PC-9 (cell line): Measurements from ENCODE around the gene NACA. TPM values are rescaled to one million over a fixed set of nuclear protein-coding genes. Genes with fewer than 3 reads are reported as not detected.

Source experiments
- BruUV-seq: library from RNA; stranded (reverse); fragments of 400-500 nt; replicated peaks from 2 replicates; lab custom pipeline; 2021; lab: Mats Ljungman, UMichigan
- CTCF ChIA-PET: fragments of 300-600 bp; sonication (Branson Sonifier 250); formaldehyde crosslinking; loops from one replicate; lab custom pipeline; 2022; ENCODE audit warnings: antibody characterized with exemption; lab: Charles Lee
- POLR2A ChIA-PET: fragments of 300-600 bp; sonication (Branson Sonifier 250); formaldehyde crosslinking; loops from one replicate; lab custom pipeline; 2022; ENCODE audit warnings: antibody characterized with exemption; ENCODE audit not compliant: unreplicated experiment; lab: Charles Lee
- DNase-seq, 2 experiments: peaks; one replicate each; pipeline versions ENCODE4 v3.0.0 to v3.0.0-alpha.2; 2015 to 2022; ENCODE audit warnings: mixed read lengths in 1 of 2
- H2AFZ ChIP-seq: fragments of 200-600 bp; sonication (generic); 2 replicates; pipeline ENCODE4 v1.8.1; 2017; ENCODE audit warnings: antibody characterized with exemption
- H3F3A ChIP-seq: fragments of 200-600 bp; sonication (generic); 2 replicates; pipeline ENCODE4 v1.8.1; 2017; ENCODE audit warnings: antibody characterized with exemption, mild to moderate bottlenecking, low read depth; ENCODE audit not compliant: insufficient read depth
- H3K27ac ChIP-seq: fragments of 200-600 bp; sonication (generic); 2 replicates; pipeline ENCODE4 v1.6.1; 2016; ENCODE audit warnings: mixed run types
- H3K27me3 ChIP-seq: fragments of 200-600 bp; sonication (generic); 2 replicates; pipeline ENCODE4 v1.6.1; 2016; ENCODE audit warnings: low read depth, mixed run types; ENCODE audit not compliant: insufficient read depth
- H3K36me3 ChIP-seq: fragments of 200-600 bp; sonication (generic); 2 replicates; pipeline ENCODE4 v1.6.1; 2016; ENCODE audit warnings: low read depth, mixed run types
- H3K4me1 ChIP-seq: fragments of 200-600 bp; sonication (generic); replicated peaks from 2 replicates; pipeline ENCODE4 v1.6.1; 2016; ENCODE audit warnings: mixed run types; ENCODE audit not compliant: insufficient read depth
- H3K4me2 ChIP-seq: fragments of 200-600 bp; sonication (generic); 2 replicates; pipeline ENCODE4 v1.6.1; 2017; ENCODE audit warnings: mixed run types
- H3K4me3 ChIP-seq: fragments of 200-600 bp; sonication (generic); 2 replicates; pipeline ENCODE4 v1.6.1; 2016; ENCODE audit warnings: mixed run types
- H3K79me2 ChIP-seq: fragments of 200-600 bp; sonication (generic); 2 replicates; pipeline ENCODE4 v1.6.1; 2017; ENCODE audit warnings: low read depth, mixed run types
- H3K9me2 ChIP-seq: fragments of 200-600 bp; sonication (generic); 2 replicates; pipeline ENCODE4 v1.8.1; 2017; ENCODE audit warnings: mild to moderate bottlenecking; ENCODE audit not compliant: insufficient read depth
- H3K9me3 ChIP-seq: fragments of 200-600 bp; sonication (generic); 2 replicates; pipeline ENCODE4 v1.8.1; 2016; ENCODE audit warnings: low read depth; ENCODE audit not compliant: insufficient read depth
- H4K20me1 ChIP-seq: fragments of 200-600 bp; sonication (generic); 2 replicates; pipeline ENCODE4 v1.8.1; 2017; ENCODE audit not compliant: insufficient read depth
- EZH2 ChIP-seq: fragments of 200-600 bp; sonication (generic); IDR thresholded peaks from 2 replicates; pipeline ENCODE4 v1.8.0; 2017; ENCODE audit warnings: antibody characterized with exemption, low read depth
- intact Hi-C: fragments of 100-400 bp; cut with micrococcal nuclease; formaldehyde crosslinking; loops from one replicate; pipeline ENCODE4 v1.10.0; 2022; ENCODE audit not compliant: unreplicated experiment
- total RNA-seq: library from RNA; stranded (reverse); gene quantifications from 2 replicates; pipeline ENCODE4 v1.2.3, GENCODE V29; 2021
- TF ChIP-seq, protein P1 (sequence below): fragments of 200-600 bp; sonication (generic); conservative IDR thresholded peaks from 2 replicates; pipeline ENCODE4 v1.6.1; 2017; ENCODE audit warnings: mixed run types, antibody characterized with exemption, mild to moderate bottlenecking, moderate library complexity

Gene NACA
- total RNA-seq, 1 experiment from 2014 or later, result 1,035 TPM

DNA sequence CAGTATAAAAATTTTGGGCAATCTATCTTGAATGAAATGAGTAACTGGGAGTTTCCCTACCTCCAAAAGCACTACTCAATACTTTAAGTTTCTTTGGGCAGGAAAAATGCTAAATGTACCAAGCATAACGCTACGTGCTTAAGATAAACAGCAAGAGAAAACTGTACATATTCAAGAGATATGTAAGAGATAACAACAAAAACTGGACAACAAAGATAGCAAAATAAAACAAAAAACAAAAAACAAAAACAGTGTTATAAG lies 57.0 kb downstream of the NACA start:
- peaks cover 82% of the 10 kb centered on the region for H3K36me3 ChIP-seq

More for the DNA sequence above, 57.0 kb downstream of the NACA start:
- Histone ChIP-seq H2AFZ (no peak overlapping the region), H3K4me1 (peaks cover 29% of the 10 kb centered on the region), H3K9me3 (no peaks in the 10 kb centered on the region), H3K4me2 (no peak overlapping the region), H3K9me2 (no peaks in the 10 kb centered on the region), H4K20me1 (peaks cover 51% of the 10 kb centered on the region), H3K27ac (0 out of 2 replicates have a peak overlapping the region, but pooled peaks have one; percentile 13), H3K79me2 (peaks cover 67% of the 10 kb centered on the region), H3F3A (peaks cover 89% of the 10 kb centered on the region), H3K27me3 (no peaks in the 10 kb centered on the region), H3K4me3 (no peak overlapping the region)
- no peak for DNase-seq
- TF ChIP-seq, protein P1, sequence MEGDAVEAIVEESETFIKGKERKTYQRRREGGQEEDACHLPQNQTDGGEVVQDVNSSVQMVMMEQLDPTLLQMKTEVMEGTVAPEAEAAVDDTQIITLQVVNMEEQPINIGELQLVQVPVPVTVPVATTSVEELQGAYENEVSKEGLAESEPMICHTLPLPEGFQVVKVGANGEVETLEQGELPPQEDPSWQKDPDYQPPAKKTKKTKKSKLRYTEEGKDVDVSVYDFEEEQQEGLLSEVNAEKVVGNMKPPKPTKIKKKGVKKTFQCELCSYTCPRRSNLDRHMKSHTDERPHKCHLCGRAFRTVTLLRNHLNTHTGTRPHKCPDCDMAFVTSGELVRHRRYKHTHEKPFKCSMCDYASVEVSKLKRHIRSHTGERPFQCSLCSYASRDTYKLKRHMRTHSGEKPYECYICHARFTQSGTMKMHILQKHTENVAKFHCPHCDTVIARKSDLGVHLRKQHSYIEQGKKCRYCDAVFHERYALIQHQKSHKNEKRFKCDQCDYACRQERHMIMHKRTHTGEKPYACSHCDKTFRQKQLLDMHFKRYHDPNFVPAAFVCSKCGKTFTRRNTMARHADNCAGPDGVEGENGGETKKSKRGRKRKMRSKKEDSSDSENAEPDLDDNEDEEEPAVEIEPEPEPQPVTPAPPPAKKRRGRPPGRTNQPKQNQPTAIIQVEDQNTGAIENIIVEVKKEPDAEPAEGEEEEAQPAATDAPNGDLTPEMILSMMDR, result no peak
- TF ChIP-seq EZH2, result no peak
- no TSS peak for BruUV-seq
- POLR2A ChIA-PET, result interaction anchor here (0.6 kb wide), 1 partner anchor 309 kb away, joined by 4 read pairs; no protein-coding TSS in a partner anchor
- CTCF ChIA-PET, result no interaction called here
- intact Hi-C loops, result loop anchor here (10.0 kb wide), 1 partner anchor 57 kb away; the partner anchor contains the start of gene NACA

Other genes with a start within 250 kb of the NACA start
- 1.3 and 2.9 TPM in 2 replicates for gene GLS2, start 237.1 kb downstream of the NACA start, total RNA-seq
- gene RBMS2, start 203.5 kb downstream of the NACA start, total RNA-seq, result 44.7 and 81.8 TPM in 2 replicates
- gene BAZ2A, start 95.0 kb downstream of the NACA start, total RNA-seq, result 99.5 and 115 TPM in 2 replicates
- gene ATP5F1B, start 79.3 kb downstream of the NACA start, total RNA-seq, result 506 and 587 TPM in 2 replicates
- 227 and 322 TPM in 2 replicates for gene PTGES3, start 37.0 kb downstream of the NACA start, total RNA-seq
- 27.2 and 35.8 TPM in 2 replicates for gene PRIM1, start 27.0 kb upstream of the NACA start, total RNA-seq
- 2.1 and 2.2 TPM in 2 replicates for gene HSD17B6, start 38.0 kb upstream of the NACA start, total RNA-seq
- gene SDR9C7, start 209.1 kb upstream of the NACA start, total RNA-seq, result not detected in 2 replicates
- 0.79 and 0.88 TPM in 2 replicates for gene RDH16, start 232.3 kb upstream of the NACA start, total RNA-seq